Measurements from ENCODE around the gene LYVE1.

The LYVE1 gene

GRCh38 chr11:10592331-10592730, 23.9 kb upstream of the LYVE1 start:
- TF ChIP-seq, protein P1, sequence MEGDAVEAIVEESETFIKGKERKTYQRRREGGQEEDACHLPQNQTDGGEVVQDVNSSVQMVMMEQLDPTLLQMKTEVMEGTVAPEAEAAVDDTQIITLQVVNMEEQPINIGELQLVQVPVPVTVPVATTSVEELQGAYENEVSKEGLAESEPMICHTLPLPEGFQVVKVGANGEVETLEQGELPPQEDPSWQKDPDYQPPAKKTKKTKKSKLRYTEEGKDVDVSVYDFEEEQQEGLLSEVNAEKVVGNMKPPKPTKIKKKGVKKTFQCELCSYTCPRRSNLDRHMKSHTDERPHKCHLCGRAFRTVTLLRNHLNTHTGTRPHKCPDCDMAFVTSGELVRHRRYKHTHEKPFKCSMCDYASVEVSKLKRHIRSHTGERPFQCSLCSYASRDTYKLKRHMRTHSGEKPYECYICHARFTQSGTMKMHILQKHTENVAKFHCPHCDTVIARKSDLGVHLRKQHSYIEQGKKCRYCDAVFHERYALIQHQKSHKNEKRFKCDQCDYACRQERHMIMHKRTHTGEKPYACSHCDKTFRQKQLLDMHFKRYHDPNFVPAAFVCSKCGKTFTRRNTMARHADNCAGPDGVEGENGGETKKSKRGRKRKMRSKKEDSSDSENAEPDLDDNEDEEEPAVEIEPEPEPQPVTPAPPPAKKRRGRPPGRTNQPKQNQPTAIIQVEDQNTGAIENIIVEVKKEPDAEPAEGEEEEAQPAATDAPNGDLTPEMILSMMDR (IDR thresholded peaks at IDR 0.05; ENCODE audit: insufficient read depth, low read depth, low read length, missing control alignments), result no peak
- H3K4me3 ChIP-seq (ENCODE audit: low read depth, low read length), result no peak overlapping the region
- no peak for DNase-seq (ENCODE audit: low read depth)

- no peak for DNase-seq (ENCODE audit: low read depth)
- TF ChIP-seq, protein P1 (IDR thresholded peaks at IDR 0.05; ENCODE audit: insufficient read depth, low read depth, low read length, missing control alignments), result no peak
- no peak overlapping the region for H3K4me3 ChIP-seq (ENCODE audit: low read depth, low read length)
Measured at GRCh38 chr11:10591741-10592140, 23.3 kb upstream of the LYVE1 start.

DNA sequence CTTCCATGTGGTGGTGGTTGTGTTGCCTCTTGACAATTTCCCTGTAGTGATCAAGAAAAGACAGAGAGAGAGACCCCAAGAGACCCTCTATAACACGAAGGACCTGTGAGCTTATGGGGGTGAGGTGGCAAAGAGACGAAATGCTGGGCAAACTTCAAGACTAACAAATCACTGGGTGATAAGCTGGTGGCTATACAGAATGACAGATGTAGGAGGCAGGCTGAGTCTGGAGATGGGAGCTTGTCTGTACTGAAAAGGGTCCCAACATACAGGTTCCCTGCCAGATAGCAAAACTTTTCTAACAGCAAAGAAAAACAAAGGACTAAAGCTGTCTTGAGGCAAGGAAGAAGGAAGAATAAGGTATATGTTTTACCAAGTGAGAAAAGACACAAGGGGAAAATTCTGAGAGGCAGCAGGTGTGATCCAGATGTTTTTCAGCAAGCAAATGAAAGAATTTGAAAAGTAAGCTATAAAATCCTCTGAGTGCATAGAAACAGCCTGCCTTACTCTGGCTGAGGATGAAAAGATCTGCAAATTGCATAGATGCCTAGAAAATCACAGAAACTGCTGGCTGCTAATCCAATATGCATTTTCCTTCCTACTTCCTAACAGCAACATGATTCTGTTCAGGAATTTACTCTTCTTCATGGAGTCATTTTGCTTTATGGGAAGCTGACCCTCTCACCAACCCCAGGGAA, 21.9 kb upstream of the LYVE1 start:
- no peak for DNase-seq (ENCODE audit: low read depth)
- TF ChIP-seq, protein P1 (IDR thresholded peaks at IDR 0.05; ENCODE audit: insufficient read depth, low read depth, low read length, missing control alignments), result no peak
- no peak overlapping the region for H3K4me3 ChIP-seq (ENCODE audit: low read depth, low read length)

GRCh38 chr11:10588904-10589303, 20.4 kb upstream of the LYVE1 start:
- no peak overlapping the region for H3K4me3 ChIP-seq (ENCODE audit: low read depth, low read length)
- TF ChIP-seq, protein P1 (IDR thresholded peaks at IDR 0.05; ENCODE audit: insufficient read depth, low read depth, low read length, missing control alignments), result no peak
- DNase-seq (ENCODE audit: low read depth), result no peak

GRCh38 chr11:10587995-10588394, 19.5 kb upstream of the LYVE1 start:
- no peak for DNase-seq (ENCODE audit: low read depth)
- TF ChIP-seq, protein P1 (IDR thresholded peaks at IDR 0.05; ENCODE audit: insufficient read depth, low read depth, low read length, missing control alignments), result no peak

GRCh38 chr11:10587388-10587787, 18.9 kb upstream of the LYVE1 start:
- no peak overlapping the region for H3K4me3 ChIP-seq (ENCODE audit: low read depth, low read length)
- DNase-seq (ENCODE audit: low read depth), result no peak
- TF ChIP-seq, protein P1 (IDR thresholded peaks at IDR 0.05; ENCODE audit: insufficient read depth, low read depth, low read length, missing control alignments), result no peak

More at GRCh38 chr11:10587995-10588394, 19.5 kb upstream of the LYVE1 start:
- H3K4me3 ChIP-seq (ENCODE audit: low read depth, low read length), result no peak overlapping the region

DNA sequence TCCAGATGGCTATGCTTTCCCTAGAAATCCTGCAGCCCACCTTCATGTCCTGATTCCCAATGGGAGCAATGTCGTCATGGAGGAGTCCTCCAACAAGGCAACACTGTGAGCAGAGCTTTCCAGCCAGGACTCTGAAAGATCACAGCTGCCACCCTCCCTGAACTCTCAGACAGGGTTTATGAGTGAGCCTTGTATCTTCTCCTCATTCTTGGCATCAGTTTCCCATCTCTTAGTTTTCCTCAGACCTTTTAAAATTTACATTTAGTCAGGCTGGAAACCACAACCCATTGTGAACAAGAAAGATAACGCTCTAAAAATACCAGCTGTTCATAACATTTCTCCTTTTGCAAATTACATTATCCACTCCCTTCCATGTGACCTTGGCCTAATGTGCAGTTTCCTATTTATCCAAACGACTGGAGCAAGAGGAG, 15.6 kb upstream of the LYVE1 start:
- TF ChIP-seq, protein P1 (IDR thresholded peaks at IDR 0.05; ENCODE audit: insufficient read depth, low read depth, low read length, missing control alignments), result no peak
- H3K4me3 ChIP-seq (ENCODE audit: low read depth, low read length), result no peak overlapping the region
- DNase-seq (ENCODE audit: low read depth), result no peak
